ENCODE measurements around the gene MSL1. TPM values are rescaled to one million over a fixed set of nuclear protein-coding genes. Genes with fewer than 3 reads are reported as not detected.
"Not testable (repeated sequence)": the region's sequence is repeated elsewhere in the genome, so short reads cannot be mapped to it uniquely, and the experiment has no call there.

MSL1 gene
- total RNA-seq, 4 donors from 2014 or later = 70.6 to 117 (median 82.4) TPM

GRCh38 chr17:40130352-40131042 lies 8.7 kb downstream of the MSL1 start:
- TF ChIP-seq CTCF (IDR thresholded peaks at IDR 0.05) (no peak), POLR2A (IDR thresholded peaks at IDR 0.05) (no peak)
- no peak overlapping the region for H3K4me3 ChIP-seq (ENCODE audit: low read depth, poor library complexity, severe bottlenecking)
- DNase-seq (ENCODE audit: low spot score in 2 of 2) = no peak
- 75 to 83% methylated on average over 7 of the region's 7 CpGs for WGBS, 2 donors
- intact Hi-C loops (cut with DNase I; ENCODE audit: low total_unique reads) = no loop called here

- no peak overlapping the region for H3K4me3 ChIP-seq (ENCODE audit: low read depth, poor library complexity, severe bottlenecking)
- intact Hi-C loops (cut with DNase I; ENCODE audit: low total_unique reads) = no loop called here
- DNase-seq (ENCODE audit: low spot score in 2 of 2) = no peak
- no peak for TF ChIP-seq POLR2A (IDR thresholded peaks at IDR 0.05)
- TF ChIP-seq CTCF (IDR thresholded peaks at IDR 0.05) = no peak
- 83 to 84% methylated on average over 7 of the region's 7 CpGs for WGBS, 2 donors
Measured at GRCh38 chr17:40134184-40134583, 12.4 kb downstream of the MSL1 start.

GRCh38 chr17:40135817-40136216 lies 14.0 kb downstream of the MSL1 start:
- intact Hi-C loops (cut with DNase I; ENCODE audit: low total_unique reads) = no loop called here
- no peak for DNase-seq (ENCODE audit: low spot score in 2 of 2)
- no peak overlapping the region for H3K4me3 ChIP-seq (ENCODE audit: low read depth, poor library complexity, severe bottlenecking)
- TF ChIP-seq POLR2A (IDR thresholded peaks at IDR 0.05) = no peak
- TF ChIP-seq CTCF (IDR thresholded peaks at IDR 0.05) = no peak
- 92 to 94% methylated on average over 3 of the region's 3 CpGs for WGBS, 2 donors

- no peak for TF ChIP-seq CTCF (IDR thresholded peaks at IDR 0.05)
- no peak for TF ChIP-seq POLR2A (IDR thresholded peaks at IDR 0.05)
- DNase-seq (ENCODE audit: low spot score in 2 of 2) = no peak
- 3 to 14% methylated on average over 14 of the region's 14 CpGs for WGBS, 2 donors
- intact Hi-C loops (cut with DNase I; ENCODE audit: low total_unique reads) = no loop called here
- H3K4me3 ChIP-seq (ENCODE audit: low read depth, poor library complexity, severe bottlenecking) = peak overlapping the region; percentile 36
Measured at GRCh38 chr17:40139566-40140058, 17.8 kb downstream of the MSL1 start.

- H3K4me3 ChIP-seq (ENCODE audit: low read depth, poor library complexity, severe bottlenecking); intact Hi-C loops (cut with DNase I; ENCODE audit: low total_unique reads); DNase-seq (ENCODE audit: low spot score in 2 of 2): not testable (repeated sequence)
- 93 to 95% methylated on average over 3 of the region's 3 CpGs for WGBS, 2 donors
Measured at GRCh38 chr17:40143166-40143565, 21.4 kb downstream of the MSL1 start.

GRCh38 chr17:40145476-40145875 lies 23.7 kb downstream of the MSL1 start:
- intact Hi-C loops (cut with DNase I; ENCODE audit: low total_unique reads) = no loop called here
- no peak overlapping the region for H3K4me3 ChIP-seq (ENCODE audit: low read depth, poor library complexity, severe bottlenecking)
- 95 to 96% methylated on average over 3 of the region's 3 CpGs for WGBS, 2 donors
- DNase-seq (ENCODE audit: low spot score in 2 of 2) = no peak
- TF ChIP-seq CTCF (IDR thresholded peaks at IDR 0.05) (no peak), POLR2A (IDR thresholded peaks at IDR 0.05) (no peak)
